ENCODE measurements around the gene DIAPH1.
A peak's percentile ranks its signal among the peaks of the same experiment; 100 is the strongest.

The DIAPH1 gene

DNA sequence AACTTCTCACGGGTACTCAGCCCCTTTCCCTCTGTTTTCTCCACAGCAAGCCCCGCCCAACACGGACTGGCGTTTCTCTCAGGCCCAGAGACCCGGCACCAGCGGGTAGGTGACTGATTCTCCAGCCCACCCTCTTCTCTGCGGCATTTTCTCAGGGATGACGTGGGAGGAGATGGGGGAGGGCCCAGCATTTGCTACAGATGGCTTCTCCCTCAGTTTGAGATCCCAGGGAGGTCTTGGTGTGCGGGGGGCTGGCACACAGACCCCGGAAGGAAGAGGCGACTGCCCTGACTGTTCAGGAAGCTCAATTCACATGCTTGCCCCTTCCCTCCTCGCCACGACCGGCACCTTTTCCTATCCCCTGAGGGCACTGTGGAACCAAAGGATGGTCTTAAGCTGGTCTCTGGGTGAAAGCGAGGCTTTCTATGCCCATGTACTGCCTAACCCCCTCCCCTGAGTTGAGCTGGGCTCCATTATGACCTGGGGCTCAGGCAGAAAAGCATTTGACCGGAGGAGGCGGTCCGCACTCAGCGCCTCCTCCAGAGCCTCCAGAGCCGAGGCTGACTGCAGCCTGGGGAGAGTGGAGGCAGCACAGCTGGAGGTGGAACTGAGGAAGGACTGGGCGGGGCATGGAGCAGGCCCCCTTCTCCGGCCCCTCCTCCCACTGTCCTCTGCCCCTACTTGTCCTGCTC lies 123.9 kb downstream of the DIAPH1 start:
- DNase-seq = no peak

GRCh38 chr5:141493500-141494422 lies 125.0 kb downstream of the DIAPH1 start:
- DNase-seq = no peak

DNA sequence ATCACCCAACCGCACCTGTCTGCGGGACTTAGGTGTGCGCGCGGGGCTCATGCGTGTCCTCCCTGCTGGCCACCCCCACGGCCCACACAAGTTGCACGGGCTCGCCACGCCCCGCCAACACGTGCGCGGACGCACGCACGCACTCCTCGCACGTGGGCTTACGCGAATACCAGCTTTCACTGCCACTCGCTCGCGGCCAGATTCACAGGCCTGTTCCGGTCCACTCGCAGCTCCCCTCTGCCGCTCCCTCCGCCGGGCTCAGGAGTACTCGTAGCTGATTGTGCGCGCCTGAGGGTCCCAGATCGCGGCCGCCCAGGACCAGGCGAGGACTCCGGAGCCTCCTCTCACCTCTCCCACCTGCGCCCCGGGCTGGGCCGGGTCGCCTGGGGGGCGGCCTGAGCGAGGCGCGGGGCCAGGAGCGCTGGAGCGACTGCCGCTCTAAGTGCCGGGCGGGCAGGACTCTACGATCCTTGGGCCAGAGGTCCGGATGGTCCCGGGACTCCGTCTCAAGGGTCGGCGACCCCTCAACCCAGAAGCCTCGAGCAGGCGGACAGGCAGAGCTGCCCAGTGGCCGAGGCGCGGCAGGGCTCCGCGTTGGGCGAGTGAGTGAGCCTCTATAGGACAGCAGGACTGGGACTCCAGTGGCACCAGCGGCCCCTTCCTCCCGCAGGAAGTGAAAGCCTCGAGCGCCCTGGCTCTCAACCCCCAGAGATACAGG lies 126.5 kb downstream of the DIAPH1 start:
- DNase-seq = no peak

DNA sequence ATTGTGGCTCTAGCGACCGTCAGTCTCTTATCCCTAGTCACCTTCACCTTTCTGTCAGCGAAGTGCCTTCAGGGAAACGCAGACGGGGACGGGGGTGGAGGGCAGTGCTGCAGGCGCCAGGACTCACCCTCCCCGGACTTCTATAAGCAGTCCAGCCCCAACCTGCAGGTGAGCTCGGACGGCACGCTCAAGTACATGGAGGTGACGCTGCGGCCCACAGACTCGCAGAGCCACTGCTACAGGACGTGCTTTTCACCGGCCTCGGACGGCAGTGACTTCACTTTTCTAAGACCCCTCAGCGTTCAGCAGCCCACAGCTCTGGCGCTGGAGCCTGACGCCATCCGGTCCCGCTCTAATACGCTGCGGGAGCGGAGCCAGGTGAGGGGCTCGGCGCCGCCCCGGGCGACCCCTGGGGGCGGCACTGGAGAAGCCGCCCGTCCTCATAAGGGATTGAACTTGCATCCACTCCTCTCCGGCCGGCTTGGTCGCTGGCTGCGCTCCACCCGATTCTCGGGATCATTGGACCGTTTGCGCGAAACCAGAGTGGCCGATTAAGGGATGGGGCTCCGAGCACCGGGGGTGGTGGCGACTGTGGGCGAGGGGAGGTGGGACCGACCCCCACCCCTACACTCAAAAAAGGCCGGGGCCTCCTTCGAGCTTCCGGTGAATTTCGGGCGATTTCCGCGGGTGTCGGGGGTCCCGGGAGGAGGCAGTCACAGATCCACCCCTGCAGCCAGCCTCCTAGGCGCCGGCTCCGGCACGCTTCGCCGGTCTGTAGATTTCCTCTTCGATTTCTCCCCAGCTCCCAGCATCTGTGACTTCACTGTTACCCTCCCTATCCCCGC lies 127.3 kb downstream of the DIAPH1 start:
- no peak for DNase-seq

- DNase-seq = no peak
Measured at GRCh38 chr5:141490771-141491170, 128.0 kb downstream of the DIAPH1 start.

- DNase-seq = no peak
Measured at GRCh38 chr5:141490271-141490670, 128.5 kb downstream of the DIAPH1 start.

- DNase-seq = no peak
Measured at GRCh38 chr5:141489841-141490240, 129.0 kb downstream of the DIAPH1 start.

GRCh38 chr5:141488591-141489561 lies 129.9 kb downstream of the DIAPH1 start, which contains the start of gene PCDHGC5:
PCDHGC5 (plus strand) TSS chr5:141489081; CDS start chr5:141489241, 160 bp downstream.
- DNase-seq = no peak

DNA sequence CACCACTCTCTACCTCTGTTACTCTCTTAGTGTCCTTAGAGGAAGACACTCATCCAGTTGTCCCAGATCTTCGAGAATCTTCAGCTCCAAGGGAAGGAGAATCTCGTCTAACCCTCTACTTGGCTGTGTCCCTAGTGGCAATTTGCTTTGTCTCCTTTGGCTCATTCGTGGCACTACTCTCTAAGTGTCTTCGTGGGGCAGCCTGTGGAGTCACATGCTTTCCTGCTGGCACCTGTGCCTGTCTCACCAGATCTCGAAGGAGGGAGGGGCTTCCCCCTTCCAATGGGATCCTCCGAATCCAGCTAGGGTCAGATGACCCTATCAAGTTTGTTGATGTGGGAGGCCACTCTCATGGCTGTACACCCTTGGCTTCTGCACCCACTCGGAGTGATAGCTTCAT lies 131.7 kb downstream of the DIAPH1 start:
- no peak for DNase-seq

DNA sequence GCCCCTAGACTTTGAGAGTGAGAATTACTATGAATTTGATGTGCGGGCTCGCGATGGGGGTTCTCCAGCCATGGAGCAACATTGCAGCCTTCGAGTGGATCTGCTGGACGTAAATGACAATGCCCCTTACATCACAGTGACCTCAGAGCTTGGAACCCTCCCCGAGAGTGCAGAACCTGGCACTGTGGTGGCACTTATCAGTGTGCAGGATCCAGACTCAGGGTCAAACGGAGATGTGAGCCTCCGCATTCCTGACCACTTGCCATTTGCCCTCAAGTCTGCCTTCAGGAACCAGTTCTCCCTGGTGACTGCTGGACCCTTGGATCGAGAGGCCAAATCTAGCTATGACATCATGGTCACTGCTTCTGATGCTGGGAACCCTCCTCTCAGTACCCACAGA lies 132.7 kb downstream of the DIAPH1 start:
- DNase-seq = no peak

DNA sequence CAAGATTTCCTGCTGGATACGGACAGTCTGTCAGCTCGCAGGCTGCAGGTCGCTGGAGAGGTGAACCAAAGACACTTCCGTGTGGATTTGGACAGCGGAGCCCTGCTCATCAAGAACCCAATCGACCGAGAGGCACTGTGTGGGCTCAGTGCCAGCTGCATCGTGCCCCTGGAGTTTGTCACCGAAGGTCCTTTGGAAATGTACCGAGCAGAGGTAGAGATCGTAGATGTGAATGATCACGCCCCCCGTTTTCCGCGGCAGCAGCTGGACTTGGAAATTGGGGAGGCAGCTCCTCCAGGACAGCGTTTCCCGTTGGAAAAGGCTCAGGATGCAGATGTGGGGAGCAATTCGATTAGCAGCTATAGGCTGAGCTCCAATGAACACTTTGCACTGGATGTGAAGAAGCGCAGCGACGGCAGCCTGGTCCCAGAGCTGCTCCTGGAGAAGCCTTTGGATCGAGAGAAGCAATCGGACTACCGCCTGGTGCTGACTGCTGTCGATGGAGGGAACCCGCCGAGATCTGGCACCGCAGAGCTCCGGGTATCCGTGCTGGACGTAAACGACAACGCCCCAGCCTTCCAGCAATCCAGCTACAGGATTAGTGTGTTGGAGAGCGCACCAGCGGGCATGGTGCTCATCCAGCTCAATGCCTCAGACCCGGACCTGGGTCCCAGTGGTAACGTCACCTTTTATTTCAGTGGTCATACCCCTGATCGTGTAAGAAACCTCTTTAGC lies 133.3 kb downstream of the DIAPH1 start:
- DNase-seq = no peak

- DNase-seq = peak; percentile 64
Measured at GRCh38 chr5:141484641-141485311, 134.0 kb downstream of the DIAPH1 start, which contains the start of gene PCDHGC4. PCDHGC4 (plus strand) TSS chr5:141485030; CDS start chr5:141485174, 144 bp downstream.

GRCh38 chr5:141484310-141484640 lies 134.5 kb downstream of the DIAPH1 start:
- DNase-seq = no peak

GRCh38 chr5:141483902-141484301 lies 134.9 kb downstream of the DIAPH1 start:
- DNase-seq = no peak

- DNase-seq = peak; percentile 15
Measured at GRCh38 chr5:141479776-141480175, 139.0 kb downstream of the DIAPH1 start.

- peak; percentile 57 for DNase-seq
Measured at GRCh38 chr5:141478321-141478945, 140.4 kb downstream of the DIAPH1 start.

DNA sequence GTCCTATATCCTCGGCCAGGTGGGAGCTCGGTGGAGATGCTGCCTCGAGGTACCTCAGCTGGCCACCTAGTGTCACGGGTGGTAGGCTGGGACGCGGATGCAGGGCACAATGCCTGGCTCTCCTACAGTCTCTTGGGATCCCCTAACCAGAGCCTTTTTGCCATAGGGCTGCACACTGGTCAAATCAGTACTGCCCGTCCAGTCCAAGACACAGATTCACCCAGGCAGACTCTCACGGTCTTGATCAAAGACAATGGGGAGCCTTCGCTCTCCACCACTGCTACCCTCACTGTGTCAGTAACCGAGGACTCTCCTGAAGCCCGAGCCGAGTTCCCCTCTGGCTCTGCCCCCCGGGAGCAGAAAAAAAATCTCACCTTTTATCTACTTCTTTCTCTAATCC lies 141.0 kb downstream of the DIAPH1 start:
- DNase-seq = no peak

- no peak for DNase-seq
Measured at GRCh38 chr5:141477044-141477575, 141.7 kb downstream of the DIAPH1 start.
